Osteocyte (in vitro differentiated cells): ENCODE data around the gene HCRT. TPM values are rescaled to one million over a fixed set of nuclear protein-coding genes. Genes with fewer than 3 reads are reported as not detected.

Experiments
- DNase-seq: peaks from one replicate; pipeline ENCODE4 v3.0.0; 2021; ENCODE audit warnings: mixed read lengths; ENCODE audit not compliant: unreplicated experiment; ENCODE audit errors: extremely low spot score
- H3K27ac Mint-ChIP-seq: one replicate; pipeline ENCODE4 v1.8.0; 2021; ENCODE audit warnings: mild to moderate bottlenecking, mixed read lengths; ENCODE audit not compliant: unreplicated experiment
- H3K27me3 Mint-ChIP-seq: one replicate; pipeline ENCODE4 v1.8.0; 2021; ENCODE audit warnings: mixed read lengths; ENCODE audit not compliant: unreplicated experiment
- H3K36me3 Mint-ChIP-seq: one replicate; pipeline ENCODE4 v1.8.0; 2021; ENCODE audit warnings: mixed read lengths; ENCODE audit not compliant: unreplicated experiment
- H3K4me1 Mint-ChIP-seq: one replicate; pipeline ENCODE4 v1.8.0; 2021; ENCODE audit warnings: mixed read lengths; ENCODE audit not compliant: unreplicated experiment
- H3K4me3 Mint-ChIP-seq: one replicate; pipeline ENCODE4 v1.8.0; 2021; ENCODE audit warnings: mild to moderate bottlenecking, moderate library complexity, mixed read lengths; ENCODE audit not compliant: unreplicated experiment
- H3K9me3 Mint-ChIP-seq: one replicate; pipeline ENCODE4 v1.8.0; 2021; ENCODE audit warnings: mixed read lengths; ENCODE audit not compliant: unreplicated experiment
- CTCF ChIP-seq: fragments of 200-600 bp; sonication (generic); IDR thresholded peaks from 2 replicates; pipeline ENCODE4 v1.5.0; 2021; ENCODE audit warnings: antibody characterized with exemption, mild to moderate bottlenecking, moderate library complexity
- long read RNA-seq: library from polyadenylated mRNA; unstranded; transcript quantifications from one replicate; pipeline ENCODE4 v2.0.0, GENCODE V29; 2021
- total RNA-seq: library from RNA; stranded (reverse); gene quantifications from 2 replicates; pipeline ENCODE4 v1.2.1, GENCODE V29; 2021

HCRT gene
- total RNA-seq = not detected in 2 replicates
- long read RNA-seq = 0 reads

- Mint-ChIP-seq H3K36me3 (no peaks in the 10 kb centered on the region), H3K9me3 (no peaks in the 10 kb centered on the region), H3K27me3 (peaks cover 25% of the 10 kb centered on the region), H3K27ac (no peak within 1 kb of the TSS), H3K4me1 (peaks cover 22% of the 10 kb centered on the region), H3K4me3 (peak within 1 kb of the TSS; percentile 60)
- DNase-seq = no peak
- no peak for TF ChIP-seq CTCF
These were observed at the start of gene HCRT for GRCh38 chr17:42184713-42185620. Gene HCRT, minus strand, starts transcription at chr17:42185452. Its CDS starts 87 bp downstream, at chr17:42185365.

- Mint-ChIP-seq H3K36me3 (no peaks in the 10 kb centered on the region), H3K4me1 (peaks cover 2% of the 10 kb centered on the region), H3K4me3 (no peak overlapping the region), H3K9me3 (no peaks in the 10 kb centered on the region), H3K27me3 (no peaks in the 10 kb centered on the region), H3K27ac (no peak overlapping the region)
- no peak for DNase-seq
- TF ChIP-seq CTCF = no peak
These were observed 48.7 kb upstream of the HCRT start for GRCh38 chr17:42233994-42234393.

- DNase-seq = no peak
- no peak for TF ChIP-seq CTCF
- no peak overlapping the region for H3K4me3 Mint-ChIP-seq
- H3K27me3 Mint-ChIP-seq = no peaks in the 10 kb centered on the region
- no peaks in the 10 kb centered on the region for H3K9me3 Mint-ChIP-seq
- H3K27ac Mint-ChIP-seq = no peak overlapping the region
- peaks cover 4% of the 10 kb centered on the region for H3K4me1 Mint-ChIP-seq
- H3K36me3 Mint-ChIP-seq = no peaks in the 10 kb centered on the region
These were observed 47.9 kb upstream of the HCRT start for GRCh38 chr17:42233156-42233555.

- TF ChIP-seq CTCF = no peak
- Mint-ChIP-seq H3K4me1 (peaks cover 8% of the 10 kb centered on the region), H3K4me3 (no peak overlapping the region), H3K36me3 (peaks cover 4% of the 10 kb centered on the region), H3K9me3 (no peaks in the 10 kb centered on the region), H3K27me3 (no peaks in the 10 kb centered on the region), H3K27ac (no peak overlapping the region)
- DNase-seq = no peak
These were observed 45.0 kb upstream of the HCRT start for GRCh38 chr17:42230225-42230624.

- DNase-seq = no peak
- Mint-ChIP-seq H3K27ac (peak overlapping the region; percentile 5), H3K9me3 (no peaks in the 10 kb centered on the region)
These were observed 42.8 kb upstream of the HCRT start for GRCh38 chr17:42227849-42228700.

More at GRCh38 chr17:42227849-42228700, 42.8 kb upstream of the HCRT start:
- H3K27me3 Mint-ChIP-seq = no peaks in the 10 kb centered on the region
- H3K4me1 Mint-ChIP-seq = peaks cover 8% of the 10 kb centered on the region
- H3K4me3 Mint-ChIP-seq = no peak overlapping the region
- no peak for TF ChIP-seq CTCF
- peaks cover 18% of the 10 kb centered on the region for H3K36me3 Mint-ChIP-seq
